Sigmoid colon (tissue), 7 donors: ENCODE results near the gene HELZ. TPM values are rescaled to one million over a fixed set of nuclear protein-coding genes. Genes with fewer than 3 reads are reported as not detected.

Source experiments
- DNase-seq: peaks from one replicate; pipeline ENCODE4 v3.0.0-alpha.2; 2019
- H3K27ac ChIP-seq, 4 donors: fragments of 200-600 bp; sonication (generic); one replicate each; pipeline ENCODE4 v1.5.1; 2016 to 2019; ENCODE audit warnings: mild to moderate bottlenecking in 1 of 4
- H3K27me3 ChIP-seq, 3 donors: fragments of 200-600 bp; sonication (generic); one replicate each; pipeline ENCODE4 v1.5.1; 2019; ENCODE audit warnings: mild to moderate bottlenecking in 1 of 3
- H3K36me3 ChIP-seq, 4 donors: fragments of 200-600 bp; sonication (generic); one replicate each; pipeline ENCODE4 v1.5.1; 2016 to 2019
- H3K4me1 ChIP-seq, 4 donors: fragments of 200-600 bp; sonication (generic); one replicate each; pipeline ENCODE4 v1.5.1; 2017 to 2019
- H3K4me3 ChIP-seq, 4 donors: fragments of 200-600 bp; sonication (generic); one replicate each; pipeline ENCODE4 v1.5.1; 2017 to 2019; ENCODE audit warnings: mild to moderate bottlenecking in 2 of 4, moderate library complexity in 1 of 4
- H3K9me3 ChIP-seq, 4 donors: fragments of 200-600 bp in 3 of 4; sonication (generic) in 3 of 4; one replicate each; pipeline versions ENCODE4 v1.5.1 to v1.6.1; 2013 to 2019
- CTCF ChIP-seq, 4 experiments: fragments of 450-650 bp in 3 of 4; fragments of 200-600 bp in 1 of 4; IDR thresholded peaks; one replicate each; pipeline ENCODE4 v1.5.1; 2016 to 2019; ENCODE audit warnings: antibody characterized with exemption in 4 of 4, mild to moderate bottlenecking in 3 of 4, moderate library complexity in 2 of 4
- EP300 ChIP-seq, 4 donors: sonication (generic); formaldehyde crosslinking; IDR thresholded peaks; one replicate each; pipeline ENCODE4 v1.6.1; 2017; ENCODE audit warnings: antibody characterized with exemption in 4 of 4
- POLR2A ChIP-seq, 2 donors: fragments of 450-650 bp; IDR thresholded peaks; one replicate each; pipeline ENCODE4 v1.6.1; 2016; ENCODE audit warnings: antibody characterized with exemption in 2 of 2, mild to moderate bottlenecking in 2 of 2, moderate library complexity in 2 of 2
- POLR2AphosphoS5 ChIP-seq, 4 donors: sonication (generic); formaldehyde crosslinking; IDR thresholded peaks; one replicate each; pipeline ENCODE4 v1.6.1; 2017; ENCODE audit warnings: antibody characterized with exemption in 4 of 4
- WGBS, 2 donors: extraction: QIAGEN DNeasy Blood & Tissue Kit; methylation state at CpG; one replicate each; pipeline ENCODE4 v1.1.7; 2013; 5-methylcytosine and 5-hydroxymethylcytosine counted together
- intact Hi-C: fragments of 100-400 bp; cut with DNase I; formaldehyde crosslinking; loops from one replicate; pipeline ENCODE4 v1.15.1; 2023
- polyA plus RNA-seq, 3 donors: library from polyadenylated mRNA; stranded (reverse); fragments of 200-250 nt; gene quantifications; one replicate each; pipeline ENCODE4 v1.2.3, GENCODE V29; 2013
- total RNA-seq, 4 donors: library from RNA; depleted of rRNA; stranded (reverse); fragments of >200 nt; gene quantifications; one replicate each; pipeline ENCODE4 v1.1.0, GENCODE V29; 2016
- donor health status: healthy with polysubstance abuse.
- donor health status: Bipolar disorder and iron deficiency.
- donor health status: healthy.

The HELZ gene
- total and polyA plus RNA-seq, 7 donors = 2.4 to 61.5 (median 31.7) TPM

- intact Hi-C loops = no loop called here
- H3K4me3 ChIP-seq = no peak overlapping the region
- 32 to 66% methylated on average over 2 of the region's 2 CpGs for WGBS, 2 donors
- no peak for TF ChIP-seq EP300 (IDR thresholded peaks at IDR 0.05)
- TF ChIP-seq POLR2A (IDR thresholded peaks at IDR 0.05) = no peak
- no peak for TF ChIP-seq CTCF (IDR thresholded peaks at IDR 0.05)
- no peak for TF ChIP-seq POLR2AphosphoS5 (IDR thresholded peaks at IDR 0.05)
- DNase-seq = no peak
- no peaks in the 10 kb centered on the region for H3K4me1 ChIP-seq
- H3K27me3 ChIP-seq = no peaks in the 10 kb centered on the region
- H3K27ac ChIP-seq = no peak overlapping the region
- H3K9me3 ChIP-seq = no peaks in the 10 kb centered on the region
- no peaks in the 10 kb centered on the region for H3K36me3 ChIP-seq
Observed at GRCh38 chr17:67066717-67067116, 178.3 kb downstream of the HELZ start.

GRCh38 chr17:67063141-67063540, 181.9 kb downstream of the HELZ start:
- Histone ChIP-seq H3K4me3 (no peak overlapping the region), H3K9me3 (no peaks in the 10 kb centered on the region), H3K36me3 (no peaks in the 10 kb centered on the region), H3K27me3 (no peaks in the 10 kb centered on the region), H3K4me1 (no peaks in the 10 kb centered on the region), H3K27ac (no peak overlapping the region)
- no peak for DNase-seq
- 90 to 91% methylated on average over 6 of the region's 6 CpGs for WGBS, 2 donors
- intact Hi-C loops = no loop called here
- TF ChIP-seq EP300 (IDR thresholded peaks at IDR 0.05) (no peak), POLR2A (IDR thresholded peaks at IDR 0.05) (no peak), CTCF (IDR thresholded peaks at IDR 0.05) (no peak), POLR2AphosphoS5 (IDR thresholded peaks at IDR 0.05) (no peak)

GRCh38 chr17:67059372-67059771, 185.6 kb downstream of the HELZ start:
- no peak for TF ChIP-seq POLR2AphosphoS5 (IDR thresholded peaks at IDR 0.05)
- no peak for TF ChIP-seq CTCF (IDR thresholded peaks at IDR 0.05)
- no peak for TF ChIP-seq POLR2A (IDR thresholded peaks at IDR 0.05)
- no peak for TF ChIP-seq EP300 (IDR thresholded peaks at IDR 0.05)
- no peak for DNase-seq
- H3K36me3 ChIP-seq = no peaks in the 10 kb centered on the region
- no peaks in the 10 kb centered on the region for H3K27me3 ChIP-seq
- intact Hi-C loops = no loop called here
- no peak overlapping the region for H3K27ac ChIP-seq
- 88 to 90% methylated on average over 6 of the region's 6 CpGs for WGBS, 2 donors
- H3K4me3 ChIP-seq = no peak overlapping the region
- H3K9me3 ChIP-seq = no peaks in the 10 kb centered on the region
- H3K4me1 ChIP-seq = no peaks in the 10 kb centered on the region

GRCh38 chr17:67058036-67058435, 187.0 kb downstream of the HELZ start:
- Histone ChIP-seq H3K27ac (no peak overlapping the region), H3K27me3 (no peaks in the 10 kb centered on the region), H3K4me3 (no peak overlapping the region), H3K4me1 (no peaks in the 10 kb centered on the region), H3K36me3 (no peaks in the 10 kb centered on the region), H3K9me3 (no peaks in the 10 kb centered on the region)
- 97 to 98% methylated on average over 8 of the region's 8 CpGs for WGBS, 2 donors
- DNase-seq = no peak
- no peak for TF ChIP-seq EP300 (IDR thresholded peaks at IDR 0.05)
- no peak for TF ChIP-seq CTCF (IDR thresholded peaks at IDR 0.05)
- no peak for TF ChIP-seq POLR2A (IDR thresholded peaks at IDR 0.05)
- no peak for TF ChIP-seq POLR2AphosphoS5 (IDR thresholded peaks at IDR 0.05)
- intact Hi-C loops = no loop called here

GRCh38 chr17:67056746-67057490, 188.1 kb downstream of the HELZ start:
- Histone ChIP-seq H3K4me1 (no peaks in the 10 kb centered on the region), H3K4me3 (no peak overlapping the region), H3K27me3 (no peaks in the 10 kb centered on the region), H3K36me3 (no peaks in the 10 kb centered on the region), H3K27ac (no peak overlapping the region), H3K9me3 (no peaks in the 10 kb centered on the region)
- TF ChIP-seq POLR2A (IDR thresholded peaks at IDR 0.05) (no peak), CTCF (IDR thresholded peaks at IDR 0.05) (no peak), EP300 (IDR thresholded peaks at IDR 0.05) (no peak), POLR2AphosphoS5 (IDR thresholded peaks at IDR 0.05) (no peak)
- 61 to 83% methylated on average over 18 of the region's 18 CpGs for WGBS, 2 donors
- no peak for DNase-seq
- intact Hi-C loops = no loop called here
